Measurements from ENCODE around the gene CRABP1.

Gene CRABP1

DNA sequence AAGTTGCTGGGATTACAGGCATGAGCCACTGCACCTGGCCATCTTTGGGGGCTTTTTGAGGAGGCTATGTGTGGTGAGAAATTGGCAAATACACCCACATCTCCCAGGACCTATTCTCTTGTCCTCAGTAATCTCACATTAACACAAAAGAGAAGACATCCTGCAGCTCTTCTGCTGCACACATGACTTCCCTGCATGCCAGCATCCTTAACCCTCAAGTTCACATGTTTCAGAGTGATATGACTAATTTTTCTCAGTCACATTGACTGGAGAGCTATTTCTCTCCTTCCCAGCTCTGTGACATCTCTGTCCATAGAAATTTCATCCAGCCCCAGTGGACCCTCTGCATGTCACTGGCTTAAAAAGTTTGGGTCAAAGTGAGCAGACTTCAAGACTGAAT is 38.8 kb upstream of the CRABP1 start:
- POLR2A ChIA-PET, result interaction anchor here (2.1 to 2.4 kb wide), 2 partner anchors 7 to 136 kb away, joined by 5 to 31 read pairs; no protein-coding TSS in a partner anchor
- no peak for TF ChIP-seq FOXM1 (IDR thresholded peaks at IDR 0.05; ENCODE audit: borderline replicate concordance)
- no peak for TF ChIP-seq SUZ12 (IDR thresholded peaks at IDR 0.05)
- TF ChIP-seq BHLHE40 (IDR thresholded peaks at IDR 0.05; ENCODE audit: borderline replicate concordance), result no peak
- TF ChIP-seq, protein P1, sequence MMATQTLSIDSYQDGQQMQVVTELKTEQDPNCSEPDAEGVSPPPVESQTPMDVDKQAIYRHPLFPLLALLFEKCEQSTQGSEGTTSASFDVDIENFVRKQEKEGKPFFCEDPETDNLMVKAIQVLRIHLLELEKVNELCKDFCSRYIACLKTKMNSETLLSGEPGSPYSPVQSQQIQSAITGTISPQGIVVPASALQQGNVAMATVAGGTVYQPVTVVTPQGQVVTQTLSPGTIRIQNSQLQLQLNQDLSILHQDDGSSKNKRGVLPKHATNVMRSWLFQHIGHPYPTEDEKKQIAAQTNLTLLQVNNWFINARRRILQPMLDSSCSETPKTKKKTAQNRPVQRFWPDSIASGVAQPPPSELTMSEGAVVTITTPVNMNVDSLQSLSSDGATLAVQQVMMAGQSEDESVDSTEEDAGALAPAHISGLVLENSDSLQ (IDR thresholded peaks at IDR 0.05), result no peak
- DNase-seq (ENCODE audit: extremely low spot score), result no peak
- CTCF ChIA-PET, result no interaction called here

DNA sequence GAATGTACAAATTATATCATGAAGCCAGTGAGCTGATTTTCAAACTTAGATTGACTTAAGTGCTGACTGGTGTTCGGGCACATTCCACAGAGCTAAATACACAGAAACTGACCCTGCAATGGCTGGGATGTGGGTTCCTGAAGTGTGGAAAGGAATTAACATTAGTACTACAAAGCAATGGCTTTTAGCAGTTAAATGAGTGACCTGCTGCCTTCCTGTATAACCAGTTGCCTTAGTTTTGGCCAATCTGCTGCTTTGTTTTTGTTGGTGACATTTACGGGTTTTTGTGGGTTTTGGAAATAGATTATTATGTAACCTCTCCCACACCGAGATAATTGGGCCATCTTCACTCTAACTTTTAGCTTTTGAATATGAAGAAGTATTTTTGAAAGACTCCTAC is 38.3 kb upstream of the CRABP1 start:
- ChIA-PET POLR2A (interaction anchor here (2.1 kb wide), 1 partner anchor 136 kb away, joined by 5 read pairs; no protein-coding TSS in a partner anchor), CTCF (interaction anchor here (0.6 kb wide), 1 partner anchor 116 kb away, joined by 3 read pairs; no protein-coding TSS in a partner anchor)
- TF ChIP-seq ZNF384 (IDR thresholded peaks at IDR 0.05) (no peak), LEF1 (IDR thresholded peaks at IDR 0.05; ENCODE audit: borderline replicate concordance) (no peak), SP1 (IDR thresholded peaks at IDR 0.05) (no peak), FOXM1 (IDR thresholded peaks at IDR 0.05; ENCODE audit: borderline replicate concordance) (no peak)
- no peak for DNase-seq (ENCODE audit: extremely low spot score)

- POLR2A ChIA-PET, result interaction anchor here (2.1 kb wide), 1 partner anchor 135 kb away, joined by 5 read pairs; no protein-coding TSS in a partner anchor
- no peak for TF ChIP-seq ZNF384 (IDR thresholded peaks at IDR 0.05)
- no peak for DNase-seq (ENCODE audit: extremely low spot score)
- CTCF ChIA-PET, result no interaction called here
These were observed 37.4 kb upstream of the CRABP1 start for GRCh38 chr15:78302579-78303312.

- TF ChIP-seq SP1 (IDR thresholded peaks at IDR 0.05), result no peak
- TF ChIP-seq, protein P1 (IDR thresholded peaks at IDR 0.05), result no peak
- TF ChIP-seq ELF4 (IDR thresholded peaks at IDR 0.05), result no peak
- TF ChIP-seq CTBP1 (IDR thresholded peaks at IDR 0.05; ENCODE audit: borderline replicate concordance), result no peak
- no peak for TF ChIP-seq LEF1 (IDR thresholded peaks at IDR 0.05; ENCODE audit: borderline replicate concordance)
- no peak for TF ChIP-seq FOXM1 (IDR thresholded peaks at IDR 0.05; ENCODE audit: borderline replicate concordance)
- TF ChIP-seq SUZ12 (IDR thresholded peaks at IDR 0.05), result no peak
- no peak for TF ChIP-seq ARNT (IDR thresholded peaks at IDR 0.05)
- TF ChIP-seq L3MBTL2 (conservative IDR thresholded peaks at IDR 0.05), result no peak
- TF ChIP-seq FOXA1 (IDR thresholded peaks at IDR 0.05), result no peak
- TF ChIP-seq ZNF384 (IDR thresholded peaks at IDR 0.05), result no peak
- TF ChIP-seq FOXK2 (IDR thresholded peaks at IDR 0.05), result no peak
- TF ChIP-seq NFRKB (IDR thresholded peaks at IDR 0.05), result no peak
- no peak for TF ChIP-seq HDGF (IDR thresholded peaks at IDR 0.05; ENCODE audit: borderline replicate concordance)
- no peak for TF ChIP-seq BHLHE40 (IDR thresholded peaks at IDR 0.05; ENCODE audit: borderline replicate concordance)
- TF ChIP-seq TARDBP (IDR thresholded peaks at IDR 0.05), result no peak
- POLR2A ChIA-PET, result no interaction called here
- no peak for DNase-seq (ENCODE audit: extremely low spot score)
- CTCF ChIA-PET, result interaction anchor here (1.0 kb wide), 1 partner anchor 42 kb away, joined by 3 read pairs; no protein-coding TSS in a partner anchor
These were observed 35.7 kb upstream of the CRABP1 start for GRCh38 chr15:78304216-78305066.

GRCh38 chr15:78306176-78306774 is 33.9 kb upstream of the CRABP1 start:
- DNase-seq (ENCODE audit: extremely low spot score), result no peak
- TF ChIP-seq FOXK2 (IDR thresholded peaks at IDR 0.05), result no peak
- no peak for TF ChIP-seq FOXM1 (IDR thresholded peaks at IDR 0.05; ENCODE audit: borderline replicate concordance)
- TF ChIP-seq L3MBTL2 (conservative IDR thresholded peaks at IDR 0.05), result no peak
- no peak for TF ChIP-seq SUZ12 (IDR thresholded peaks at IDR 0.05)
- TF ChIP-seq BHLHE40 (IDR thresholded peaks at IDR 0.05; ENCODE audit: borderline replicate concordance), result no peak
- no peak for TF ChIP-seq ARNT (IDR thresholded peaks at IDR 0.05)
- no peak for TF ChIP-seq NFRKB (IDR thresholded peaks at IDR 0.05)
- no peak for TF ChIP-seq SP1 (IDR thresholded peaks at IDR 0.05)
- TF ChIP-seq CTBP1 (IDR thresholded peaks at IDR 0.05; ENCODE audit: borderline replicate concordance), result no peak
- ChIA-PET CTCF (interaction anchor here (1.3 kb wide), 1 partner anchor 116 kb away, joined by 4 read pairs; no protein-coding TSS in a partner anchor), POLR2A (interaction anchor here (3.7 kb wide), 1 partner anchor 132 kb away, joined by 15 read pairs; the partner anchor contains the start of gene IREB2)

DNA sequence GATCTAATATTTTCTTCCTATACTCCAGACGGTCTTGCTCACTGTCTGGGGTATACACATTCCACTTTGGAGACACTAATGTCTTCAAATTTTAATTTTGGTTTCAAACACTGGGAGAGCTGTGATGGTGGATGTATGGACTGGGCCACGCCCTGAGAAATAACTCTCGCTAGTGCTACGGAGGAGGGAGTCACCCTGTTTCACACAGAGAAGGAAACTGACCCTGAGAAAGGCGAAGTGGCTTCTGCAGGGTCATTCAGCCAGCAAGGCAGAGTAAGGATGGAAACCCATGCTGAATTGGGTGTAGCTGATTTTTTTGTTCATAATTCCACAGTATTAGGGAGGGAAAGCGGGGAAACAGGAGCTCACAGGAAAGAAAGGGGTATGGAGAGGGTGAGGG is 32.2 kb upstream of the CRABP1 start:
- DNase-seq (ENCODE audit: extremely low spot score), result no peak
- CTCF ChIA-PET, result interaction anchor here (0.7 to 2.2 kb wide), 12 partner anchors 8 to 433 kb away, joined by 3 to 17 read pairs (median 4); partner anchors contain the start of genes IREB2 and SKIC8
- TF ChIP-seq ZNF384 (IDR thresholded peaks at IDR 0.05), result no peak
- POLR2A ChIA-PET, result interaction anchor here (1.2 to 3.7 kb wide), 3 partner anchors 8 to 232 kb away, joined by 4 to 31 read pairs (median 15); partner anchors contain the start of genes IREB2, PSMA4 and SKIC8
